B cell (primary cell): ENCODE results near the gene RARRES2. TPM values are rescaled to one million over a fixed set of nuclear protein-coding genes. Genes with fewer than 3 reads are reported as not detected.
A peak's percentile ranks its signal among the peaks of the same experiment; 100 is the strongest.

ENCODE experiments used
- ATAC-seq: fragments of 200-7000 bp; cut with Tn5 transposase; one replicate; pipeline ENCODE4 v1.10.0; 2021; ENCODE audit warnings: low read depth, mild to moderate bottlenecking, moderate number of reproducible peaks, moderate library complexity
- CTCF ChIA-PET: fragments of 350-600 bp; sonication (Branson Sonifier 250); formaldehyde crosslinking; loops from one replicate; lab custom pipeline; 2021; ENCODE audit warnings: antibody characterized with exemption, inconsistent platforms; lab: Charles Lee
- POLR2A ChIA-PET: fragments of 350-600 bp; sonication (Branson Sonifier 250); formaldehyde crosslinking; loops from one replicate; lab custom pipeline; 2021; ENCODE audit warnings: antibody characterized with exemption; lab: Charles Lee
- DNase-seq: peaks from one replicate; pipeline ENCODE4 v3.0.0; 2013
- H2AFZ ChIP-seq: 2 replicates; pipeline ENCODE4 v1.6.1; 2012; ENCODE audit warnings: mild to moderate bottlenecking, low read depth, low read length; ENCODE audit not compliant: insufficient read depth, poor library complexity, severe bottlenecking
- H3K27ac ChIP-seq, 2 donors: 1 replicate in 1 of 2; 2 replicates in 1 of 2; pipeline ENCODE4 v1.5.1; 2012 to 2013; ENCODE audit warnings: low read length in 2 of 2, mild to moderate bottlenecking in 2 of 2, moderate library complexity in 1 of 2
- H3K27me3 ChIP-seq, 4 experiments: fragments of 200-600 bp in 1 of 4; sonication (generic) in 1 of 4; replicated peaks in 1 of 4; 1 replicate in 2 of 4; 2 replicates in 2 of 4; pipeline versions ENCODE4 v1.6.1 to v1.7.0; 2013 to 2016; ENCODE audit warnings: low read length in 3 of 4, mild to moderate bottlenecking in 2 of 4, mixed read lengths in 1 of 4, moderate library complexity in 1 of 4; ENCODE audit not compliant: insufficient read depth in 4 of 4, control insufficient read depth in 3 of 4; ENCODE audit errors: control extremely low read depth in 1 of 4
- H3K36me3 ChIP-seq, 2 experiments: replicated peaks in 1 of 2; 1 replicate in 1 of 2; 2 replicates in 1 of 2; pipeline versions ENCODE4 v1.6.1 to v1.7.1; 2013; ENCODE audit warnings: low read length in 1 of 2; ENCODE audit not compliant: insufficient read depth in 2 of 2, control insufficient read depth in 1 of 2; ENCODE audit errors: control extremely low read depth in 1 of 2, extremely low read depth in 1 of 2
- H3K4me1 ChIP-seq, 2 donors: fragments of 200-600 bp in 1 of 2; sonication (generic) in 1 of 2; 1 replicate in 1 of 2; 2 replicates in 1 of 2; pipeline versions ENCODE4 v1.5.1 to v1.6.1; 2013 to 2017; ENCODE audit warnings: low read length in 2 of 2; ENCODE audit not compliant: control insufficient read depth in 2 of 2, insufficient read depth in 2 of 2
- H3K4me2 ChIP-seq: replicated peaks from 2 replicates; pipeline ENCODE3; 2012; ENCODE audit warnings: mild to moderate bottlenecking, low read depth, low read length; ENCODE audit not compliant: poor library complexity, severe bottlenecking
- H3K4me3 ChIP-seq, 5 experiments: fragments of 200-600 bp in 1 of 5; sonication (generic) in 1 of 5; 1 replicate in 3 of 5; 2 replicates in 2 of 5; pipeline versions ENCODE4 v1.5.1 to v1.7.0; 2011 to 2016; ENCODE audit warnings: low read length in 4 of 5, mild to moderate bottlenecking in 4 of 5, low read depth in 2 of 5, control low read depth in 1 of 5, moderate library complexity in 1 of 5; ENCODE audit not compliant: insufficient read depth in 1 of 5; ENCODE audit errors: control extremely low read depth in 1 of 5, extremely low read depth in 1 of 5
- H3K79me2 ChIP-seq: fragments of 200-600 bp; sonication (generic); one replicate; pipeline ENCODE4 v1.6.0; 2016; ENCODE audit warnings: low read length; ENCODE audit not compliant: control insufficient read depth, insufficient read depth
- H3K9ac ChIP-seq: fragments of 200-600 bp; sonication (generic); 2 replicates; pipeline ENCODE4 v1.6.1; 2017; ENCODE audit warnings: mild to moderate bottlenecking, low read length, moderate library complexity
- H3K9me3 ChIP-seq, 3 donors: one replicate each; pipeline versions ENCODE4 v1.6.1 to v1.7.1; 2013; ENCODE audit warnings: low read length in 2 of 3; ENCODE audit not compliant: control insufficient read depth in 2 of 3, insufficient read depth in 1 of 3; ENCODE audit errors: control extremely low read depth in 1 of 3
- H4K20me1 ChIP-seq: 2 replicates; pipeline ENCODE4 v1.6.0; 2012; ENCODE audit warnings: mild to moderate bottlenecking, low read length; ENCODE audit not compliant: insufficient read depth, control insufficient read depth, poor library complexity, severe bottlenecking
- H3K27ac Mint-ChIP-seq: one replicate; pipeline ENCODE4 v1.8.0; 2021; ENCODE audit warnings: mixed read lengths
- H3K27me3 Mint-ChIP-seq: one replicate; pipeline ENCODE4 v1.8.0; 2021; ENCODE audit warnings: mixed read lengths
- H3K4me1 Mint-ChIP-seq: one replicate; pipeline ENCODE4 v1.8.0; 2021; ENCODE audit warnings: mixed read lengths
- H3K4me3 Mint-ChIP-seq: one replicate; pipeline ENCODE4 v1.8.0; 2021; ENCODE audit warnings: mixed read lengths
- H3K9me3 Mint-ChIP-seq: one replicate; pipeline ENCODE4 v1.8.0; 2022; ENCODE audit warnings: mixed read lengths; ENCODE audit not compliant: insufficient read depth
- WGBS: methylation state at CpG from one replicate; pipeline ENCODE4 v1.1.5; 2013; ENCODE audit warnings: missing lambda C conversion rate; ENCODE audit not compliant: insufficient coverage; 5-methylcytosine and 5-hydroxymethylcytosine counted together
- intact Hi-C: fragments of 100-400 bp; cut with micrococcal nuclease; formaldehyde crosslinking; loops from one replicate; pipeline ENCODE4 v1.10.0; 2022
- polyA plus RNA-seq: library from polyadenylated mRNA; depleted of rRNA; stranded (reverse); fragments of >200 nt; gene quantifications from 2 replicates; pipeline ENCODE4 v1.2.3, GENCODE V29; 2012
- total RNA-seq, 2 donors: library from RNA; stranded (reverse); fragments of 120-200 nt in 1 of 2; gene quantifications; 1 replicate in 1 of 2; 2 replicates in 1 of 2; pipeline versions ENCODE4 v1.2.3 to v1.2.4, GENCODE V29; 2013 to 2022
- TF ChIP-seq, protein P1 (sequence below): fragments of 200-600 bp; IDR thresholded peaks from one replicate; pipeline ENCODE4 v1.8.0; 2022; ENCODE audit warnings: antibody characterized with exemption, mild to moderate bottlenecking

Gene RARRES2
- total and polyA plus RNA-seq, 2 donors (not counting 1 experiment from before 2014, with no cell fraction given) = not detected

DNA sequence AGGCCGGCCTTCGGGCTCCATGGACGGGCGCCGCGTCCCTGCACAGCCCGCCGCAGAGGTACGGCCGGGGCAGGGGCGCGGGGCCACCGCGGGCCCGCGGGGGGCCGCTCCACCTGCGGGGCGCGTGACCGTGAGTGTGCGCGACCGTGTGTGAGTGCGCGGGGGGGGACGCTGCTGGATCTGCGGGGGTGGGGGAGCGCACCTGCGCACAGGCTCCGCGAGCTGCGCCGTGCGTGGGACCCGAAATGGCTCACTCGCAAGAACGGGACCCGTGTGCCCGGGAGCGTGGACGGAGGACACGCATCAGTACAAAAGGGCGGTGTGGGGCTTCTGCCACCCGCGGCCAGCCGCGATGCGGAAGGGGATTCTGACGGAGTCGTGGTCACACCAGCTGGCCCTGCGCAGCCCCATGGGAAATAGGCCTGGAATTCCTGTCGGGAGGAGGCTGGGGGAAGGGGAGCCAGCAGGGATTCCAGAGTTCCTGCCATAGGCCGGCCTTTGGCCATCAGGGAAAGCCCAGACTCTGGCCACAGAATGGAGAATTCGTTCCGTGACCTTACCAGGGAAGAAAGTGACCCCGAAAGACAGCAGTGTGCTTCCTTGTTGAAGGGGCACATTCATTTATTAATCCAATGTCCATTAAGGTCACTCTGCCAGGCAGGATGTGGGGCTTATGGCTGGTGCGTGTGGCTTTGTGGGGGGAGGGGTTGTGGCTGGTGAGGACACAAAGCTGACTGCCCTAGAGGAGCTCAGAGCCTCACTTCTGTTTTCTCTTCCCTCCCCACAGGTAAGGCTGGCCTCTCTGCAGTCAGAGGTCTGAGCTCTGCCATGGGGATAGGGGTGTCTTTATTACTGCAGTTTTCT lies 27.7 kb upstream of the RARRES2 start:
- H2AFZ ChIP-seq = peak overlapping the region; percentile 76
- peaks cover 26% of the 10 kb centered on the region for H4K20me1 ChIP-seq
- CTCF ChIA-PET = interaction anchor here (0.6 to 7.3 kb wide), 8 partner anchors 9 to 883 kb away, joined by 3 to 71 read pairs (median 4); a partner anchor contains a TSS
- H3K4me2 ChIP-seq = peak overlapping the region; percentile 85
- H3K4me1 ChIP-seq = peaks cover 49 to 68% of the 10 kb centered on the region in 2 donors
- Mint-ChIP-seq H3K4me3 (peak overlapping the region; percentile 92), H3K9me3 (no peaks in the 10 kb centered on the region), H3K27me3 (no peaks in the 10 kb centered on the region), H3K4me1 (peaks cover 69% of the 10 kb centered on the region), H3K27ac (peak overlapping the region; percentile 98)
- DNase-seq = peak; percentile 87
- peak; percentile 48 for ATAC-seq
- intact Hi-C loops = loop anchor here (1.0 to 10.0 kb wide), 4 partner anchors 9 to 690 kb away; partner anchors contain the start of genes ABCB8, ATG9B and SLC4A2
- peaks cover 0 to 31% of the 10 kb centered on the region in 2 experiments for H3K36me3 ChIP-seq
- peak overlapping the region; percentile 88 for H3K9ac ChIP-seq
- TF ChIP-seq, protein P1, sequence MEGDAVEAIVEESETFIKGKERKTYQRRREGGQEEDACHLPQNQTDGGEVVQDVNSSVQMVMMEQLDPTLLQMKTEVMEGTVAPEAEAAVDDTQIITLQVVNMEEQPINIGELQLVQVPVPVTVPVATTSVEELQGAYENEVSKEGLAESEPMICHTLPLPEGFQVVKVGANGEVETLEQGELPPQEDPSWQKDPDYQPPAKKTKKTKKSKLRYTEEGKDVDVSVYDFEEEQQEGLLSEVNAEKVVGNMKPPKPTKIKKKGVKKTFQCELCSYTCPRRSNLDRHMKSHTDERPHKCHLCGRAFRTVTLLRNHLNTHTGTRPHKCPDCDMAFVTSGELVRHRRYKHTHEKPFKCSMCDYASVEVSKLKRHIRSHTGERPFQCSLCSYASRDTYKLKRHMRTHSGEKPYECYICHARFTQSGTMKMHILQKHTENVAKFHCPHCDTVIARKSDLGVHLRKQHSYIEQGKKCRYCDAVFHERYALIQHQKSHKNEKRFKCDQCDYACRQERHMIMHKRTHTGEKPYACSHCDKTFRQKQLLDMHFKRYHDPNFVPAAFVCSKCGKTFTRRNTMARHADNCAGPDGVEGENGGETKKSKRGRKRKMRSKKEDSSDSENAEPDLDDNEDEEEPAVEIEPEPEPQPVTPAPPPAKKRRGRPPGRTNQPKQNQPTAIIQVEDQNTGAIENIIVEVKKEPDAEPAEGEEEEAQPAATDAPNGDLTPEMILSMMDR = no peak
- POLR2A ChIA-PET = interaction anchor here (0.6 to 6.6 kb wide), 5 partner anchors 10 to 38 kb away, joined by 4 to 120 read pairs (median 4); partner anchors contain the start of gene ZNF775
- H3K27ac ChIP-seq = peak overlapping the region; percentile 98 to 99
- peak overlapping the region; percentile 62 to 98 (median 82) for H3K4me3 ChIP-seq
- H3K9me3 ChIP-seq = no peaks in the 10 kb centered on the region
- H3K27me3 ChIP-seq = no peaks in the 10 kb centered on the region
- under 1% methylated on average over 55 of the region's 58 CpGs for WGBS
- H3K79me2 ChIP-seq = peaks cover 31% of the 10 kb centered on the region
